ENCODE results near the gene HTRA2.

HTRA2 gene

GRCh38 chr2:74544634-74545033, 14.9 kb downstream of the HTRA2 start:
- no peak overlapping the region for H3K27ac ChIP-seq
- no peak for TF ChIP-seq ZFX (IDR thresholded peaks at IDR 0.05)
- peak; percentile 30 for TF ChIP-seq CTCF (conservative IDR thresholded peaks at IDR 0.05)

DNA sequence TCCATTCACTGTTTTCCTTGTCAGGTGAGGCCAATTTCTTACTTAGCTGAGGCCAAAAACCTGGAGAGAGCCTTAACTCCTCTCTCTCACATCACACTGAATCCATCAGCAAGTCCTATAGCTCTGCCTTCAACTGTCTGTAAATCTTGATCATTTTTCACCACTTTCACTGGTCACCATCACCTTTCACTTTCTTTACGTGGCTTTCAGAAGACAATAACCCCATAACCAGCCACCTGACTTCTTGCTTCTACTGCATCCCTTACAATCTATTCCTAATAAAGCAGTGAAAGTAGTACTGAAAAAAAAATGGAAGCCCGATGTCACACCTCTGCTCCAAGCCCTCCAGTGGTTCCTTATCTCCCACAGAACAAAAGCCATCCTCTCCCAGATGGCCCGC, 16.3 kb downstream of the HTRA2 start:
- TF ChIP-seq CTCF (conservative IDR thresholded peaks at IDR 0.05) (no peak), ZFX (IDR thresholded peaks at IDR 0.05) (no peak)
- no peak overlapping the region for H3K27ac ChIP-seq

- TF ChIP-seq ZFX (IDR thresholded peaks at IDR 0.05) = no peak
- no peak for TF ChIP-seq CTCF (conservative IDR thresholded peaks at IDR 0.05)
- peak overlapping the region; percentile 80 for H3K27ac ChIP-seq
Observed at GRCh38 chr2:74548285-74548899, 18.7 kb downstream of the HTRA2 start.

GRCh38 chr2:74548900-74549826, 19.4 kb downstream of the HTRA2 start:
- peak overlapping the region; percentile 80 for H3K27ac ChIP-seq
- TF ChIP-seq CTCF (conservative IDR thresholded peaks at IDR 0.05) = no peak
- TF ChIP-seq ZFX (IDR thresholded peaks at IDR 0.05) = peak; percentile 26; the same call in 1 of the 2 replicates

DNA sequence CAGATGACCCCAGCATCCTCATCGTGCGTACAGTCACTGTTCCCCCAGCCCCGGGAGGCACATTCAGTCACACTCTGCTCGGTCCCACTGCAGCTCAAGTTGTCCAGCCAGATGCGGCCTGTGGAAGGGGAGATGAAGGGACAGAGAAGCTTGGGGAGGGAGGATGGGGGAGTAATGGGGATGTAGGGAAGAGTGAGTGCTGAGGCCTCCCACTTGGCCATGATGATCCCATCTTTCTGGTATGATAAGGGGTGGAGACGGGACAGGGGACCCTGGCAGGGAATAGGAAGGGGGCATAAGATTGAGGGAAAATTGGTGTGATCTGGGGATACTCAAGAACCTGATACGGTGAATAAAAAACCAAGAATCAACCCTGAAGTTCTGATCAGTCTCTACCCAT, 20.5 kb downstream of the HTRA2 start:
- H3K27ac ChIP-seq = peak overlapping the region; percentile 80; the same call in 1 of the 2 replicates
- TF ChIP-seq CTCF (conservative IDR thresholded peaks at IDR 0.05) = no peak

DNA sequence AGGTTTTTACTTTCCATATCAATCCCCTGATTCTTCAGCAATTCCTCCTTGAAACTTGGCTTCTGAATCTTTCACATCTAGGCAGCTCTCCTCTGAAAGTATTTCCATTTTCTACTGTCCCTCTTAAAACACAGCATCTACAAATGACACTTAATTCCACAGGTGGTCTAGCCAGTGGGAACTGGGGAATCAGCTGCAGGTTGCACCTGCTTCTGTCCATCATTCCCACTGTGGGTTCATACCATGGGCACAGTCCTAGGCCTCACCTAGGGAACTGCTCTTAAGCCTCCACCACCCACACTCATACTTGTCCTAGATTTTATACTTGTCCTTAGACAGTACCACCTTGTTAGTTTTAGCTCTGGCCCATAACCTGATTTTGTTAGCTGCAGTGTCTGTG, 21.8 kb downstream of the HTRA2 start:
- no peak for TF ChIP-seq ZFX (IDR thresholded peaks at IDR 0.05)
- TF ChIP-seq CTCF (conservative IDR thresholded peaks at IDR 0.05) = no peak
- H3K27ac ChIP-seq = no peak overlapping the region

All from C4-2B (cell line).